HEK293T (cell line): ENCODE results near the gene SPAG16.

ENCODE experiments used
- CTCF ChIA-PET: fragments of 350-600 bp; formaldehyde crosslinking; extraction: SDS; loops from one replicate; lab custom pipeline; 2021; ENCODE audit warnings: antibody characterized with exemption, inconsistent platforms; lab: Yijun Ruan, JAX
- POLR2A ChIA-PET: fragments of 350-600 bp; formaldehyde crosslinking; extraction: SDS; loops from one replicate; lab custom pipeline; 2020; ENCODE audit warnings: antibody characterized with exemption, inconsistent platforms; lab: Yijun Ruan, JAX
- DNase-seq: peaks from one replicate; pipeline ENCODE4 v3.0.0; 2012; ENCODE audit warnings: mixed read lengths; ENCODE audit errors: extremely low spot score
- ARNT ChIP-seq: fragments of 450-650 bp; IDR thresholded peaks from 2 replicates; pipeline ENCODE4 v1.6.1; 2017; ENCODE audit warnings: mild to moderate bottlenecking
- BHLHE40 ChIP-seq: fragments of 450-650 bp; IDR thresholded peaks from 2 replicates; pipeline ENCODE4 v1.6.1; 2016; ENCODE audit warnings: mild to moderate bottlenecking, moderate library complexity, borderline replicate concordance
- CTBP1 ChIP-seq: fragments of 450-650 bp; IDR thresholded peaks from 2 replicates; pipeline ENCODE4 v1.6.1; 2016; ENCODE audit warnings: borderline replicate concordance
- ELF4 ChIP-seq: fragments of 450-650 bp; IDR thresholded peaks from 2 replicates; pipeline ENCODE4 v1.6.1; 2017; ENCODE audit warnings: antibody characterized with exemption
- FOXA1 ChIP-seq: fragments of 450-650 bp; IDR thresholded peaks from 2 replicates; pipeline ENCODE4 v1.6.1; 2016; ENCODE audit warnings: mild to moderate bottlenecking
- FOXK2 ChIP-seq: fragments of 450-650 bp; IDR thresholded peaks from 2 replicates; pipeline ENCODE4 v1.6.1; 2016; ENCODE audit warnings: mild to moderate bottlenecking
- FOXM1 ChIP-seq: fragments of 450-650 bp; IDR thresholded peaks from 2 replicates; pipeline ENCODE4 v1.6.1; 2017; ENCODE audit warnings: mild to moderate bottlenecking, borderline replicate concordance
- HDGF ChIP-seq: fragments of 450-650 bp; IDR thresholded peaks from 2 replicates; pipeline ENCODE4 v1.6.1; 2017; ENCODE audit warnings: antibody characterized with exemption, borderline replicate concordance
- L3MBTL2 ChIP-seq: fragments of 450-650 bp; conservative IDR thresholded peaks from 2 replicates; pipeline ENCODE4 v1.6.1; 2016; ENCODE audit warnings: mild to moderate bottlenecking
- LEF1 ChIP-seq: fragments of 450-650 bp; IDR thresholded peaks from 2 replicates; pipeline ENCODE4 v1.6.1; 2017; ENCODE audit warnings: mild to moderate bottlenecking, borderline replicate concordance
- NFRKB ChIP-seq: fragments of 450-650 bp; IDR thresholded peaks from 2 replicates; pipeline ENCODE4 v1.6.1; 2016; ENCODE audit warnings: mild to moderate bottlenecking, moderate library complexity
- SP1 ChIP-seq: fragments of 450-650 bp; IDR thresholded peaks from 2 replicates; pipeline ENCODE4 v1.6.1; 2017
- SUZ12 ChIP-seq: fragments of 450-650 bp; IDR thresholded peaks from 2 replicates; pipeline ENCODE4 v1.6.1; 2016; ENCODE audit warnings: mild to moderate bottlenecking
- TARDBP ChIP-seq: fragments of 450-650 bp; IDR thresholded peaks from 2 replicates; pipeline ENCODE4 v1.6.1; 2016
- ZNF384 ChIP-seq: fragments of 450-650 bp; IDR thresholded peaks from 2 replicates; pipeline ENCODE4 v1.6.1; 2016
- TF ChIP-seq, protein P1 (sequence below): fragments of 450-650 bp; IDR thresholded peaks from 2 replicates; pipeline ENCODE4 v1.6.1; 2016

The SPAG16 gene

GRCh38 chr2:213296270-213296669, 12.0 kb downstream of the SPAG16 start:
- TF ChIP-seq CTBP1 (no peak), TARDBP (no peak), ZNF384 (no peak), FOXM1 (no peak), SUZ12 (no peak), BHLHE40 (no peak), ELF4 (no peak), L3MBTL2 (no peak), SP1 (no peak), FOXA1 (no peak), LEF1 (no peak)
- TF ChIP-seq, protein P1, sequence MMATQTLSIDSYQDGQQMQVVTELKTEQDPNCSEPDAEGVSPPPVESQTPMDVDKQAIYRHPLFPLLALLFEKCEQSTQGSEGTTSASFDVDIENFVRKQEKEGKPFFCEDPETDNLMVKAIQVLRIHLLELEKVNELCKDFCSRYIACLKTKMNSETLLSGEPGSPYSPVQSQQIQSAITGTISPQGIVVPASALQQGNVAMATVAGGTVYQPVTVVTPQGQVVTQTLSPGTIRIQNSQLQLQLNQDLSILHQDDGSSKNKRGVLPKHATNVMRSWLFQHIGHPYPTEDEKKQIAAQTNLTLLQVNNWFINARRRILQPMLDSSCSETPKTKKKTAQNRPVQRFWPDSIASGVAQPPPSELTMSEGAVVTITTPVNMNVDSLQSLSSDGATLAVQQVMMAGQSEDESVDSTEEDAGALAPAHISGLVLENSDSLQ: no peak
- POLR2A ChIA-PET: no interaction called here
- CTCF ChIA-PET: no interaction called here
- DNase-seq: no peak

- ChIA-PET POLR2A (no interaction called here), CTCF (no interaction called here)
- TF ChIP-seq BHLHE40: no peak
- TF ChIP-seq ELF4: no peak
- TF ChIP-seq FOXK2: no peak
- no peak for TF ChIP-seq FOXM1
- TF ChIP-seq ARNT: no peak
- TF ChIP-seq NFRKB: no peak
- no peak for DNase-seq
These were observed 22.2 kb downstream of the SPAG16 start for GRCh38 chr2:213306316-213306942.

- POLR2A ChIA-PET: no interaction called here
- no peak for DNase-seq
- CTCF ChIA-PET: no interaction called here
These were observed 31.1 kb downstream of the SPAG16 start for GRCh38 chr2:213315168-213315876.

DNA sequence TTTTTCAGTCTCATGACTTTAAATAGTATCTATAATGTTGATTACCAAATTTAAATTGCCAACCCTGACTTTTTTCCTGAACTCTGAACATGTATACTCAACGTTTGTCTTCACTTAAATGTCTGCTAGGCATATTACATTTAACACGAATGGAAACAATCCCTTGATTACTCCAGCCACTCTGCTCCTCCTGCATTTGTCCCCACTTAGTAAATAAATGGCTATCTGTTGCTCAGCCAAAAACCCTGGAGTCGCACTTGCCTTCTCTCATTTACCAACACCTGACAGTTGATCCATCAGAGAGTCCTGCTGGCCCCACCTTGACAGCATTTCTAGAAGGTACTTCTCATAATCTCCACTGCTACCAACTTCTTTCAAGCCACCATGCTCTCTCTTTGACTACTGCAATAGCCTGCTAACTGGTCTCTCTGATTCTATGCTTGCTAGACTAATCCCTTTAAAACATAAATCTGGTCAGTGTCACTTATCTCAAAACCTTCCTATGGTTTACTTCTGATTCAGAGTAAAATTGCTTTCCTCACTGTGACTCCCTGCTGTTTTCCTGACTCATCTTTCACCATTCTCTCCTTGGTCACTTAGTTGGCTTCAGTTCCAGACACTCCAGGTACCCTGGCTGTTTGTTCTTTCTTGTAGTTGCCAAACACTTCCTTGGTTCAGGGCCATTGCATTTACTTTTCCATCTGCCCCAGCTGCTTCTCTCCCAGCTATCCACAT, 31.9 kb downstream of the SPAG16 start:
- POLR2A ChIA-PET: no interaction called here
- CTCF ChIA-PET: no interaction called here
- TF ChIP-seq BHLHE40 (no peak), CTBP1 (no peak), ARNT (no peak), FOXK2 (no peak), TARDBP (no peak), SP1 (no peak), HDGF (no peak), FOXM1 (no peak), ZNF384 (no peak), FOXA1 (no peak), ELF4 (no peak), LEF1 (no peak), NFRKB (no peak), L3MBTL2 (no peak), SUZ12 (no peak)
- TF ChIP-seq, protein P1: no peak
- DNase-seq: no peak

More at GRCh38 chr2:213315168-213315876, 31.1 kb downstream of the SPAG16 start:
- no peak for TF ChIP-seq FOXA1
- TF ChIP-seq HDGF: no peak
- TF ChIP-seq LEF1: no peak
- TF ChIP-seq TARDBP: no peak
- TF ChIP-seq SP1: no peak
- TF ChIP-seq ARNT: no peak
- TF ChIP-seq, protein P1: no peak

DNA sequence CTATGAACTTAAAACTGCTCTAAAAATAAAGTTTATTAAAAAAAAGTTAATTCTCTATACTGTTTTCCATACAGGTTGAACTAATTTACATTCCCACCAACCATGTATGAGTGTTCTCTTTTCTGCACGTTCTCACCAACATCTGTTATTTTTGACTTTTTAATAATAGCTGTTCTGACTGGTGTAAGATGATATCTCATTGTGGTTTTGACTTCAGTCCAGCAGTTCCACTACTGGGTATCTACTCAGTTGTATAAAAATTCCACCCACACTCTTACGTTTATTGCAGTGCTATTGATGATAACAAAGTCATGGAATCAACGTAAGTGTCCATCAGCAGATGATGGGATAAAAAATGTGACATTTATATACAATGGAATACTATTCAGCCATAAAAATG, 33.7 kb downstream of the SPAG16 start:
- TF ChIP-seq CTBP1: no peak
- POLR2A ChIA-PET: no interaction called here
- no peak for DNase-seq
- CTCF ChIA-PET: no interaction called here

GRCh38 chr2:213320604-213321003, 36.3 kb downstream of the SPAG16 start:
- no peak for TF ChIP-seq BHLHE40
- TF ChIP-seq, protein P1: no peak
- ChIA-PET CTCF (no interaction called here), POLR2A (no interaction called here)
- no peak for DNase-seq
